ENCODE results near the gene STX17.
"Not testable (repeated sequence)": the region's sequence is repeated elsewhere in the genome, so short reads cannot be mapped to it uniquely, and the experiment has no call there.

STX17 gene

GRCh38 chr9:99906403-99907207 lies at the start of gene STX17:
Gene STX17, plus strand, starts transcription at chr9:99906654. Its CDS starts 8,586 bp downstream, at chr9:99915240.
- peak; percentile 38 for DNase-seq

- DNase-seq: not testable (repeated sequence)
Measured at GRCh38 chr9:99857576-99857975, 48.9 kb upstream of the STX17 start.

- DNase-seq: no peak
Measured at GRCh38 chr9:99858087-99858486, 48.4 kb upstream of the STX17 start.

- DNase-seq: no peak
Measured at GRCh38 chr9:99859243-99859980, 47.0 kb upstream of the STX17 start.

GRCh38 chr9:99860266-99860665 lies 46.2 kb upstream of the STX17 start:
- no peak for DNase-seq

GRCh38 chr9:99863955-99864354 lies 42.5 kb upstream of the STX17 start:
- no peak for DNase-seq

- DNase-seq: no peak
Measured at GRCh38 chr9:99866398-99866797, 40.1 kb upstream of the STX17 start.

GRCh38 chr9:99867536-99867935 lies 38.9 kb upstream of the STX17 start:
- no peak for DNase-seq

- DNase-seq: no peak
Measured at GRCh38 chr9:99867968-99868367, 38.5 kb upstream of the STX17 start.

- no peak for DNase-seq
Measured at GRCh38 chr9:99868845-99869244, 37.6 kb upstream of the STX17 start.

- no peak for DNase-seq
Measured at GRCh38 chr9:99870126-99870525, 36.3 kb upstream of the STX17 start.

- DNase-seq: no peak
Measured at GRCh38 chr9:99873531-99873930, 32.9 kb upstream of the STX17 start.

GRCh38 chr9:99873943-99874584 lies 32.4 kb upstream of the STX17 start:
- no peak for DNase-seq

GRCh38 chr9:99876190-99876589 lies 30.3 kb upstream of the STX17 start:
- DNase-seq: no peak

- no peak for DNase-seq
Measured at GRCh38 chr9:99878651-99879050, 27.8 kb upstream of the STX17 start.

- no peak for DNase-seq
Measured at GRCh38 chr9:99881769-99882168, 24.7 kb upstream of the STX17 start.

- no peak for DNase-seq
Measured at GRCh38 chr9:99885747-99886146, 20.7 kb upstream of the STX17 start.

- DNase-seq: no peak
Measured at GRCh38 chr9:99889120-99889519, 17.3 kb upstream of the STX17 start.

- DNase-seq: no peak
Measured at GRCh38 chr9:99894826-99895225, 11.6 kb upstream of the STX17 start.

- no peak for DNase-seq
Measured at GRCh38 chr9:99895510-99895909, 10.9 kb upstream of the STX17 start.

GRCh38 chr9:99896119-99896518 lies 10.3 kb upstream of the STX17 start:
- no peak for DNase-seq

- DNase-seq: no peak
Measured at GRCh38 chr9:99903393-99903792, 3.1 kb upstream of the STX17 start.

GRCh38 chr9:99905833-99906402 lies 536 bp upstream of the STX17 start:
- no peak for DNase-seq

GRCh38 chr9:99907208-99907532 lies 716 bp downstream of the STX17 start:
- no peak for DNase-seq

Measured in GOT3 (cell line).